B cell (primary cell): Measurements from ENCODE around the gene CYYR1.

Experiments
- CTCF ChIP-seq: fragments of 200-600 bp; IDR thresholded peaks from one replicate; pipeline ENCODE4 v1.8.0; 2022; ENCODE audit warnings: antibody characterized with exemption, mild to moderate bottlenecking
- EZH2 ChIP-seq: IDR thresholded peaks from 2 replicates; pipeline ENCODE4 v1.6.1; 2012; ENCODE audit warnings: borderline replicate concordance, low read depth, mild to moderate bottlenecking, moderate library complexity, low read length; ENCODE audit not compliant: insufficient read depth, poor library complexity, severe bottlenecking

- TF ChIP-seq CTCF: no peak
- no peak for TF ChIP-seq EZH2
Measured at GRCh38 chr21:26570203-26570602, 2.9 kb downstream of the CYYR1 start.
